Choroid plexus epithelial cell (primary cell): Measurements from ENCODE around the gene ANXA1.
"Not testable (repeated sequence)": the region's sequence is repeated elsewhere in the genome, so short reads cannot be mapped to it uniquely, and the experiment has no call there.

Experiments
- DNase-seq: peaks from one replicate; pipeline ENCODE4 v3.0.0-alpha.2; 2010; ENCODE audit warnings: low read depth
- H3K4me3 ChIP-seq: 2 replicates; pipeline ENCODE4 v1.5.1; 2011; ENCODE audit warnings: low read depth, mild to moderate bottlenecking, control low read depth, low read length, moderate library complexity
- CTCF ChIP-seq: conservative IDR thresholded peaks from 2 replicates; pipeline ENCODE4 v1.5.1; 2011; ENCODE audit warnings: low read depth, mild to moderate bottlenecking, control low read depth, inconsistent platforms, low read length, moderate library complexity

Gene ANXA1

GRCh38 chr9:73151653-73152542, at the start of gene ANXA1:
Gene ANXA1 (plus strand): TSS chr9:73151865. CDS start chr9:73158536, 6,671 bp downstream.
- DNase-seq: peak; percentile 93
- TF ChIP-seq CTCF: no peak
- peak within 1 kb of the TSS; percentile 64 for H3K4me3 ChIP-seq

GRCh38 chr9:73104342-73104741, 47.3 kb upstream of the ANXA1 start:
- no peak overlapping the region for H3K4me3 ChIP-seq
- DNase-seq: no peak
- no peak for TF ChIP-seq CTCF

- no peak overlapping the region for H3K4me3 ChIP-seq
- TF ChIP-seq CTCF: no peak
- DNase-seq: no peak
Observed at GRCh38 chr9:73104921-73105320, 46.7 kb upstream of the ANXA1 start.

- H3K4me3 ChIP-seq: not testable (repeated sequence)
- DNase-seq: peak; percentile 83
- peak; percentile 92 for TF ChIP-seq CTCF
Observed at GRCh38 chr9:73107489-73108069, 44.1 kb upstream of the ANXA1 start.

GRCh38 chr9:73114058-73114457, 37.6 kb upstream of the ANXA1 start:
- no peak overlapping the region for H3K4me3 ChIP-seq
- no peak for DNase-seq
- no peak for TF ChIP-seq CTCF

GRCh38 chr9:73114958-73115357, 36.7 kb upstream of the ANXA1 start:
- no peak for DNase-seq
- no peak for TF ChIP-seq CTCF
- H3K4me3 ChIP-seq: no peak overlapping the region
